GM21447 (cell line): ENCODE data around the gene CEACAM3.

Source experiments
- ATAC-seq: cut with Tn5 transposase; IDR thresholded peaks from one replicate; pipeline ENCODE4 v1.9.1; 2021; ENCODE audit not compliant: unreplicated experiment

CEACAM3 gene

GRCh38 chr19:41844601-41845000 lies 48.2 kb downstream of the CEACAM3 start, which contains the start of gene LYPD4:
Gene LYPD4, minus strand, starts transcription at chr19:41844683. Its CDS starts 5,398 bp downstream, at chr19:41839285.
- no peak for ATAC-seq

GRCh38 chr19:41845001-41845050 lies 48.4 kb downstream of the CEACAM3 start, which contains the start of gene DMRTC2:
Gene DMRTC2, plus strand, starts transcription at chr19:41845042. Its CDS starts 2,387 bp downstream, at chr19:41847429.
- ATAC-seq: no peak

GRCh38 chr19:41845051-41845590 lies 48.7 kb downstream of the CEACAM3 start:
- no peak for ATAC-seq

- no peak for ATAC-seq
Measured at GRCh38 chr19:41847351-41848105, 51.1 kb downstream of the CEACAM3 start.

GRCh38 chr19:41848666-41849065 lies 52.3 kb downstream of the CEACAM3 start:
- no peak for ATAC-seq

- no peak for ATAC-seq
Measured at GRCh38 chr19:41849067-41849466, 52.7 kb downstream of the CEACAM3 start.

- ATAC-seq: no peak
Measured at GRCh38 chr19:41850381-41850780, 54.0 kb downstream of the CEACAM3 start.

GRCh38 chr19:41851456-41851855 lies 55.1 kb downstream of the CEACAM3 start:
- ATAC-seq: no peak

GRCh38 chr19:41853344-41853743 lies 57.0 kb downstream of the CEACAM3 start:
- ATAC-seq: no peak

- no peak for ATAC-seq
Measured at GRCh38 chr19:41853768-41854167, 57.4 kb downstream of the CEACAM3 start.

- ATAC-seq: no peak
Measured at GRCh38 chr19:41859213-41859617, 62.8 kb downstream of the CEACAM3 start.

GRCh38 chr19:41859618-41860418 lies 63.4 kb downstream of the CEACAM3 start, which contains the start of gene RPS19:
Gene RPS19, plus strand, starts transcription at chr19:41860255. Its CDS starts 520 bp downstream, at chr19:41860775.
- ATAC-seq: peak; percentile 81

- peak; percentile 21 for ATAC-seq
Measured at GRCh38 chr19:41860419-41861115, 64.2 kb downstream of the CEACAM3 start.
